ENCODE results near the gene SERAC1.

Gene SERAC1

GRCh38 chr6:158118886-158119285, 49.2 kb downstream of the SERAC1 start:
- no peak for DNase-seq

GRCh38 chr6:158115508-158115907, 52.6 kb downstream of the SERAC1 start:
- no peak for DNase-seq

- DNase-seq, result no peak
These were observed 53.0 kb downstream of the SERAC1 start for GRCh38 chr6:158115102-158115501.

- no peak for DNase-seq
These were observed 54.3 kb downstream of the SERAC1 start for GRCh38 chr6:158113802-158114201.

GRCh38 chr6:158111987-158112386, 56.1 kb downstream of the SERAC1 start:
- no peak for DNase-seq

GRCh38 chr6:158110986-158111385, 57.1 kb downstream of the SERAC1 start:
- DNase-seq, result no peak

- no peak for DNase-seq
These were observed 58.3 kb downstream of the SERAC1 start for GRCh38 chr6:158109748-158110147.

GRCh38 chr6:158104696-158105095, 63.4 kb downstream of the SERAC1 start:
- DNase-seq, result no peak

- DNase-seq, result no peak
These were observed 64.8 kb downstream of the SERAC1 start for GRCh38 chr6:158103228-158103627.

GRCh38 chr6:158095671-158096070, 72.4 kb downstream of the SERAC1 start:
- DNase-seq, result no peak

GRCh38 chr6:158095031-158095430, 73.0 kb downstream of the SERAC1 start:
- DNase-seq, result no peak

- no peak for DNase-seq
These were observed 75.3 kb downstream of the SERAC1 start for GRCh38 chr6:158092806-158093205.

- no peak for DNase-seq
These were observed 80.7 kb downstream of the SERAC1 start for GRCh38 chr6:158087224-158087867.

GRCh38 chr6:158086504-158087223, 81.4 kb downstream of the SERAC1 start:
- DNase-seq, result no peak

- DNase-seq, result no peak
These were observed 82.0 kb downstream of the SERAC1 start for GRCh38 chr6:158086054-158086503.

- DNase-seq, result no peak
These were observed 82.6 kb downstream of the SERAC1 start for GRCh38 chr6:158085261-158086053.

- DNase-seq, result no peak
These were observed 84.4 kb downstream of the SERAC1 start for GRCh38 chr6:158083455-158084325.

GRCh38 chr6:158081657-158081935, 86.5 kb downstream of the SERAC1 start:
- no peak for DNase-seq

GRCh38 chr6:158080849-158081656, 87.0 kb downstream of the SERAC1 start:
- DNase-seq, result no peak

GRCh38 chr6:158078320-158078719, 89.7 kb downstream of the SERAC1 start:
- DNase-seq, result no peak

GRCh38 chr6:158077676-158078075, 90.4 kb downstream of the SERAC1 start:
- no peak for DNase-seq

- DNase-seq, result no peak
These were observed 91.5 kb downstream of the SERAC1 start for GRCh38 chr6:158076548-158076947.

Data from CD4-positive, alpha-beta T cell treated with Interleukin-6 for 4 hours (primary cell).